Pancreas (tissue), 10 donors: Measurements from ENCODE around the gene AVPR1B. TPM values are rescaled to one million over a fixed set of nuclear protein-coding genes. Genes with fewer than 3 reads are reported as not detected.
A peak's percentile ranks its signal among the peaks of the same experiment; 100 is the strongest.

ENCODE experiments used
- ATAC-seq, 4 donors: fragments of 200-7000 bp; cut with Tn5 transposase; one replicate each; pipeline versions ENCODE4 v1.8.0 to v1.9.1; 2020; ENCODE audit warnings: mild to moderate bottlenecking in 4 of 4, moderate library complexity in 4 of 4
- DNase-seq, 6 donors: peaks; one replicate each; pipeline ENCODE4 v3.0.0-alpha.2; 2020
- FAIRE-seq: peaks from 2 replicates; lab custom pipeline; 2012; peaks lifted over from hg19 to GRCh38; lab: Jason Lieb, UNC
- H3K27ac ChIP-seq, 4 donors: fragments of 200-600 bp; sonication (generic); 1 replicate in 3 of 4; 2 replicates in 1 of 4; pipeline versions ENCODE4 v1.5.0 to v1.8.0; 2020
- H3K27me3 ChIP-seq, 4 donors: fragments of 200-600 bp; one replicate each; pipeline ENCODE4 v1.8.0; 2021
- H3K36me3 ChIP-seq, 3 donors: fragments of 200-600 bp; sonication (generic) in 1 of 3; one replicate each; pipeline versions ENCODE4 v1.5.0 to v1.8.0; 2020 to 2021
- H3K4me1 ChIP-seq, 3 donors: fragments of 200-600 bp; one replicate each; pipeline ENCODE4 v1.8.0; 2021
- H3K4me3 ChIP-seq, 4 donors: fragments of 200-600 bp; sonication (generic) in 2 of 4; one replicate each; pipeline versions ENCODE4 v1.5.0 to v1.8.0; 2020 to 2021
- H3K9me3 ChIP-seq, 4 donors: fragments of 200-600 bp; one replicate each; pipeline ENCODE4 v1.8.0; 2021
- WGBS, 2 donors: extraction: QIAGEN DNeasy Blood & Tissue Kit; methylation state at CpG; one replicate each; pipeline ENCODE4 v1.1.7; 2013; 5-methylcytosine and 5-hydroxymethylcytosine counted together
- intact Hi-C, 3 donors: fragments of 100-400 bp; cut with DNase I; formaldehyde crosslinking; loops; one replicate each; pipeline versions ENCODE4 v1.11.1 to v1.14.2; 2022
- polyA plus RNA-seq, 2 donors: library from polyadenylated mRNA; stranded (reverse); fragments of 200-250 nt; gene quantifications; one replicate each; pipeline ENCODE4 v1.2.3, GENCODE V29; 2013
- total RNA-seq, 6 donors: library from RNA; stranded (reverse); fragmentation: NEBNext Ultra II Directional in 4 of 6; extraction: Animal tissue kit (Norgen Biotek cat#: 25700) in 4 of 6; gene quantifications; one replicate each; pipeline versions ENCODE4 v1.2.1 to v1.2.4, GENCODE V29; 2021 to 2023
- TF ChIP-seq, protein P1 (sequence below), 4 donors: fragments of 200-600 bp; sonication (generic) in 3 of 4; IDR thresholded peaks; one replicate each; pipeline versions ENCODE4 v1.5.0 to v1.8.0; 2021; ENCODE audit warnings: antibody characterized with exemption in 4 of 4
- donor health status: healthy with polysubstance abuse.
- donor health status: DM: no; HTN: no; CAD: no; lungs with moderate emphysema.
- donor health status: DM: no; HTN: no; CAD: no.
- donor health status: control.
- donor health status: control.
- donor health status: Bipolar disorder and iron deficiency.
- donor health status: DM: yes; HTN: yes; CAD: no.
- donor health status: DM: no; HTN: no; CAD: no.
- donor health status: DM: no; HTN: no; CAD: no.
- donor health status: DM: yes; HTN: yes; CAD: no.

AVPR1B gene
- total and polyA plus RNA-seq, 8 donors, result 0.13 to 1.1 (median 0.28) TPM

DNA sequence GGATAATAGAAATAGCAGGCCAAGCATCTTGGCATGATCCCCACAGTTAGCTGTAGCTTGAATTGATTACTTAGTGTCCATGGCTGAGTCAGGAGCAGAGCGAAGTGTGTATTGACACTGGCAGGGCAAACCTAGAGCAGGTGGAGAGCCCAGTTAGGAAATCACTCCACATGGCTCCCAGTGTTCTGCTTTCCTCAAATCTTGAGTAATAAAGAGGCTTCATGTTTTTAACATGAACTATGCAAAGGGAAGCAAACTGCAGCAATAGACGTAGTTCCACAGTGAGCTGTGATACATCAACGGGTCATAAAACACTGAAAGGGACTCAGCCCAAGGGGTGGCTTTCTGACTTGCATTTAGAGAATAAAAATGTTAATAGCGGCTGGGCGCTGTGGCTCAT is 35.3 kb downstream of the AVPR1B start:
- intact Hi-C loops, result no loop called here
- TF ChIP-seq, protein P1, sequence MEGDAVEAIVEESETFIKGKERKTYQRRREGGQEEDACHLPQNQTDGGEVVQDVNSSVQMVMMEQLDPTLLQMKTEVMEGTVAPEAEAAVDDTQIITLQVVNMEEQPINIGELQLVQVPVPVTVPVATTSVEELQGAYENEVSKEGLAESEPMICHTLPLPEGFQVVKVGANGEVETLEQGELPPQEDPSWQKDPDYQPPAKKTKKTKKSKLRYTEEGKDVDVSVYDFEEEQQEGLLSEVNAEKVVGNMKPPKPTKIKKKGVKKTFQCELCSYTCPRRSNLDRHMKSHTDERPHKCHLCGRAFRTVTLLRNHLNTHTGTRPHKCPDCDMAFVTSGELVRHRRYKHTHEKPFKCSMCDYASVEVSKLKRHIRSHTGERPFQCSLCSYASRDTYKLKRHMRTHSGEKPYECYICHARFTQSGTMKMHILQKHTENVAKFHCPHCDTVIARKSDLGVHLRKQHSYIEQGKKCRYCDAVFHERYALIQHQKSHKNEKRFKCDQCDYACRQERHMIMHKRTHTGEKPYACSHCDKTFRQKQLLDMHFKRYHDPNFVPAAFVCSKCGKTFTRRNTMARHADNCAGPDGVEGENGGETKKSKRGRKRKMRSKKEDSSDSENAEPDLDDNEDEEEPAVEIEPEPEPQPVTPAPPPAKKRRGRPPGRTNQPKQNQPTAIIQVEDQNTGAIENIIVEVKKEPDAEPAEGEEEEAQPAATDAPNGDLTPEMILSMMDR (IDR thresholded peaks at IDR 0.05), result no peak
- ATAC-seq (peak in 1 of 4 donors; percentile 46), FAIRE-seq (no peak), DNase-seq (no peak)
- H3K36me3 ChIP-seq, result no peaks in the 10 kb centered on the region
- H3K4me1 ChIP-seq, result no peaks in the 10 kb centered on the region
- WGBS, 2 donors, result 72 to 78% methylated on average over 5 of the region's 5 CpGs
- no peaks in the 10 kb centered on the region for H3K9me3 ChIP-seq
- H3K27ac ChIP-seq, result no peak overlapping the region
- no peaks in the 10 kb centered on the region for H3K27me3 ChIP-seq
- no peak overlapping the region for H3K4me3 ChIP-seq

DNA sequence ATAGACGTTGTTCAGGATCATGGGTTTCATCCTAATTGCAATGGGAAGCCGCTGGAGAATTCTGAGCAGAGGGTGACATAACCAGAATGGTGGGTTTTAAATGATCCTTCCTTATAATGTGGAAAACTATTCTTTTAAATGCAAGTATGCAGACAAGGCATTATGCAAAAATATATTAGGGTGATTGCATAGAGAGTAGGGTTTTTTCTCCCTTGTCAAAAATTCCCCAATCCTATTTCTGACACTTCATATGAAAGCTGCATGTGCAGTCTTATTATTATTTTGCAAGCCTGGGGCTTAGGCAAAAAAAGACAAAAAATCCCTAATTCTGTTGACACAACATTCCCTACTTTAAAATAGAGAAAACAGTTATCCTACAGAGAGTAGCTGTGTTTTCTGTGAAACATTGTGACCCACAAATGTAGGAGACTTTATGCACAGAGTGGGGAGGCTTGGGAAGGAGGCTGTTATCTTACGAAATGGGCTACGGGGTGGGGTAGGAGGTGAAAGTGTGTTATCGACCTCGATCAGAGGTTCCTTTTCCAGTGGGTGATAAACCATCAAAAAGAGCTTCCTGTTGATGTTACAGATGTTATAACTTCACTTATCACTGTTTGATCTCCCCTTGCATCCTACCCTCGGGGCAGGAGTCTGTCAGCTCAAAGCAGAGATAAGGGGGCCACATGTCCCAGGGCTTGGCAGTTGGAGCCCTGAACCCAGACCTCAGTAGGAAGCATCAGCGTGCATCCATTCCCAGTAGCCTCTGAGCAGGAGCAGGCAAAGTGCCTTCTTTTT is 37.0 kb downstream of the AVPR1B start:
- ATAC-seq (no peak), DNase-seq (no peak), FAIRE-seq (no peak)
- intact Hi-C loops, result no loop called here
- H3K27me3 ChIP-seq, result no peaks in the 10 kb centered on the region
- no peaks in the 10 kb centered on the region for H3K36me3 ChIP-seq
- no peak overlapping the region for H3K27ac ChIP-seq
- H3K4me3 ChIP-seq, result no peak overlapping the region
- no peaks in the 10 kb centered on the region for H3K9me3 ChIP-seq
- H3K4me1 ChIP-seq, result no peaks in the 10 kb centered on the region
- WGBS, 2 donors, result 52 to 58% methylated on average over 8 of the region's 8 CpGs
- TF ChIP-seq, protein P1 (IDR thresholded peaks at IDR 0.05), result no peak

- DNase-seq (no peak), FAIRE-seq (no peak), ATAC-seq (no peak)
- Histone ChIP-seq H3K9me3 (no peaks in the 10 kb centered on the region), H3K27me3 (no peaks in the 10 kb centered on the region), H3K4me1 (no peaks in the 10 kb centered on the region), H3K36me3 (no peaks in the 10 kb centered on the region), H3K4me3 (no peak overlapping the region), H3K27ac (no peak overlapping the region)
- 47 to 53% methylated on average over 1 of the region's 1 CpG for WGBS, 2 donors
- intact Hi-C loops, result no loop called here
- TF ChIP-seq, protein P1 (IDR thresholded peaks at IDR 0.05), result no peak
Observed at GRCh38 chr1:206079135-206079534, 38.1 kb downstream of the AVPR1B start.

DNA sequence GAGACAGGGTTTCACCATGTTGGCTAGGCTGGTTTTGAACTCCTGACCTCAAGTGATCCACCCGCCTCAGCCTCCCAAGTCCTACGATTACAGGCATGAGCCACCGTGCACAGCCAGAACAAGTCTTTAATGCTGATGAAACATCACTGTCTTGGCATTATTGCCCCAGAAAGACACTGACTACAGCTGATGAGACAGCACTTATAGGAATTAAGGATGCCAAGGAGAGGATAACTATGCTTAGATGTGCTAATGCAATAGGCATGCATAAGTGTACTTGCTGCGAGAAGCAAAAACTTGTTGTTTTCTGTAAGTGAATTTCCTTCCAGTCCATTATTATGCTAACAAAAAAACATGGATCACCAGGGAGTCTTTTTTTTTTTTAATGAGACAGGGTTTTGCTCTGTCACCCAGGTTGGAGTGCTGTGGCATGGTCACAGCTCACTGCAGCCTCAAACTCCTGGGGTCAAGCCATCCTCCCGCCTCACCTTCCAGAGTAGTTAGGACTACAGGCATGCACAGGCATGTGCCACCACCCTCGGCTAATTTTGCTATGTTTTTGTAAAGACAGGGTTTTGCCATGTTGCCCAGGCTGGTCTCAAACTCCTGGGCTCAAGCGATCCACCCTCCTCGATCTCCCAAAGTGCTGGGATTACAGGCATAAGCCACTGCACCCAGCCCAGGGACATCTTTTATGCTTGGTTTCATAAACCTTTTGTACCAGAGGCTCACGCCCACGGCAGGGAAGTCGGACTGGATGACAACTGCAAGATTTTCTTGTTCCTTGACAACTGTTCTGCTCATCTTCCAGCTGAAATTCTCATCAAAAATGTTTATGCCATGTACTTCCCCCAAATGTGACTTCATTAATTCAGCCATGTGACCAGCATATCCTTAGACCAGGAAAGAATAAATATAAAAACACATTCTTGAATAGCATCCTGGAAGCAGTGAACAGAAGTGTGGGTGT is 41.1 kb downstream of the AVPR1B start:
- no peak for FAIRE-seq
- 75 to 81% methylated on average over 11 of the region's 11 CpGs for WGBS, 2 donors
- no peaks in the 10 kb centered on the region for H3K36me3 ChIP-seq
- intact Hi-C loops, result no loop called here
- ATAC-seq, result no peak
- no peaks in the 10 kb centered on the region for H3K9me3 ChIP-seq
- H3K4me3 ChIP-seq, result no peak overlapping the region
- TF ChIP-seq, protein P1 (IDR thresholded peaks at IDR 0.05), result no peak
- no peaks in the 10 kb centered on the region for H3K4me1 ChIP-seq
- no peaks in the 10 kb centered on the region for H3K27me3 ChIP-seq
- no peak for DNase-seq
- H3K27ac ChIP-seq, result no peak overlapping the region
